H1 (cell line): ENCODE results near the gene SPAG16.

ENCODE experiments used
- CBX5 ChIP-seq: fragments of 300-800, 300-1000 bp; sonication (generic); IDR thresholded peaks from 2 replicates; pipeline ENCODE4 v1.7.1; 2016; ENCODE audit warnings: antibody characterized with exemption, low read length, low read depth
- POLR2A ChIP-seq, 2 experiments: IDR thresholded peaks; 1 replicate in 1 of 2; 2 replicates in 1 of 2; pipeline ENCODE4 v1.6.1; 2011; ENCODE audit warnings: low read depth in 2 of 2, low read length in 2 of 2, mild to moderate bottlenecking in 2 of 2; ENCODE audit errors: control extremely low read depth in 1 of 2
- POLR2AphosphoS5 ChIP-seq: IDR thresholded peaks from 2 replicates; pipeline ENCODE4 v1.6.1; 2011; ENCODE audit warnings: low read depth, low read length
- SP2 ChIP-seq: IDR thresholded peaks from 2 replicates; pipeline ENCODE4 v1.6.1; 2012; ENCODE audit warnings: mild to moderate bottlenecking, low read length, inconsistent platforms
- TF ChIP-seq, protein P1 (sequence below), 3 experiments: IDR thresholded peaks; 1 replicate in 2 of 3; 2 replicates in 1 of 3; pipeline versions ENCODE4 v1.5.1 to v1.6.1; 2011; ENCODE audit warnings: low read length in 3 of 3, mild to moderate bottlenecking in 3 of 3, inconsistent platforms in 2 of 3, low read depth in 1 of 3, moderate library complexity in 1 of 3; ENCODE audit not compliant: insufficient read depth in 1 of 3; ENCODE audit errors: control extremely low read depth in 1 of 3

- TF ChIP-seq CBX5 (no peak), POLR2AphosphoS5 (no peak), POLR2A (IDR thresholded peaks at IDR 0.05; ENCODE audit: control extremely low read depth in 1 of 2, low read depth in 2 of 2, low read length in 2 of 2) (no peak), SP2 (no peak)
- TF ChIP-seq, protein P1, sequence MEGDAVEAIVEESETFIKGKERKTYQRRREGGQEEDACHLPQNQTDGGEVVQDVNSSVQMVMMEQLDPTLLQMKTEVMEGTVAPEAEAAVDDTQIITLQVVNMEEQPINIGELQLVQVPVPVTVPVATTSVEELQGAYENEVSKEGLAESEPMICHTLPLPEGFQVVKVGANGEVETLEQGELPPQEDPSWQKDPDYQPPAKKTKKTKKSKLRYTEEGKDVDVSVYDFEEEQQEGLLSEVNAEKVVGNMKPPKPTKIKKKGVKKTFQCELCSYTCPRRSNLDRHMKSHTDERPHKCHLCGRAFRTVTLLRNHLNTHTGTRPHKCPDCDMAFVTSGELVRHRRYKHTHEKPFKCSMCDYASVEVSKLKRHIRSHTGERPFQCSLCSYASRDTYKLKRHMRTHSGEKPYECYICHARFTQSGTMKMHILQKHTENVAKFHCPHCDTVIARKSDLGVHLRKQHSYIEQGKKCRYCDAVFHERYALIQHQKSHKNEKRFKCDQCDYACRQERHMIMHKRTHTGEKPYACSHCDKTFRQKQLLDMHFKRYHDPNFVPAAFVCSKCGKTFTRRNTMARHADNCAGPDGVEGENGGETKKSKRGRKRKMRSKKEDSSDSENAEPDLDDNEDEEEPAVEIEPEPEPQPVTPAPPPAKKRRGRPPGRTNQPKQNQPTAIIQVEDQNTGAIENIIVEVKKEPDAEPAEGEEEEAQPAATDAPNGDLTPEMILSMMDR (IDR thresholded peaks at IDR 0.05; ENCODE audit: control extremely low read depth in 1 of 3, insufficient read depth in 1 of 3, low read depth in 1 of 3, low read length in 3 of 3) = no peak
Measured at GRCh38 chr2:214232271-214232670, 948.0 kb downstream of the SPAG16 start.
